ENCODE results near the gene ROR1.

- TF ChIP-seq POLR2A (IDR thresholded peaks at IDR 0.05; ENCODE audit: borderline replicate concordance, extremely low read depth, insufficient read depth, insufficient read length), result no peak
- TF ChIP-seq CEBPB (IDR thresholded peaks at IDR 0.05; ENCODE audit: low read depth), result no peak
- TF ChIP-seq CTCF (IDR thresholded peaks at IDR 0.05 in 2 of 3, conservative IDR thresholded peaks at IDR 0.05 in 1 of 3; ENCODE audit: borderline replicate concordance in 1 of 3, insufficient read depth in 1 of 3, low read depth in 2 of 3, low read length in 2 of 3), result no peak
- TF ChIP-seq EZH2phosphoT487 (IDR thresholded peaks at IDR 0.05; ENCODE audit: borderline replicate concordance), result no peak
- no peak for TF ChIP-seq SIN3A (IDR thresholded peaks at IDR 0.05; ENCODE audit: low read depth)
- no peak for TF ChIP-seq RAD21 (IDR thresholded peaks at IDR 0.05; ENCODE audit: low read depth)
- no peak for TF ChIP-seq ZNF274 (IDR thresholded peaks at IDR 0.05; ENCODE audit: low read depth, low read length)
- TF ChIP-seq TCF7L2 (IDR thresholded peaks at IDR 0.05; ENCODE audit: borderline replicate concordance, extremely low read depth, insufficient read depth, insufficient read length), result no peak
These were observed 195.7 kb downstream of the ROR1 start for GRCh38 chr1:63969441-63969901.

All from HCT116 (cell line).